K562 (cell line): ENCODE measurements around the gene NFATC1. TPM values are rescaled to one million over a fixed set of nuclear protein-coding genes. Genes with fewer than 3 reads are reported as not detected.

Experiments
- ATAC-seq: fragments of 200-7000 bp; cut with Tn5 transposase; 3 replicates; pipeline ENCODE4 v1.9.1; 2020; ENCODE audit warnings: moderate library complexity
- BruUV-seq: library from RNA; stranded (reverse); fragments of 400-500 nt; replicated peaks from 2 replicates; lab custom pipeline; 2021; lab: Mats Ljungman, UMichigan
- CTCF ChIA-PET: fragments of 300-600 bp; formaldehyde crosslinking; extraction: SDS; loops from one replicate; lab custom pipeline; 2021; ENCODE audit warnings: low intra/inter-chr PET ratio; lab: Yijun Ruan, JAX
- POLR2A ChIA-PET: fragments of 300-600, 350-650 bp; sonication (Branson Sonifier 250); formaldehyde crosslinking; extraction: SDS; loops from one replicate; lab custom pipeline; 2021; ENCODE audit warnings: antibody characterized with exemption, inconsistent platforms; lab: Yijun Ruan, JAX
- DNase-seq, 4 experiments: peaks; one replicate each; pipeline versions ENCODE4 v3.0.0 to v3.0.0-alpha.2; 2011 to 2018; ENCODE audit warnings: low spot score in 3 of 4, mixed read lengths in 3 of 4; ENCODE audit errors: extremely low read depth in 1 of 4
- FAIRE-seq: peaks from 2 replicates; lab custom pipeline; 2011; peaks lifted over from hg19 to GRCh38; lab: Jason Lieb, UNC
- H2AFZ ChIP-seq: 2 replicates; pipeline ENCODE4 v1.6.0; 2011; ENCODE audit warnings: low read depth, low read length, control low read depth, inconsistent platforms
- H3K27ac ChIP-seq: fragments of 200-600 bp; 3 replicates; pipeline ENCODE4 v1.8.0; 2011; ENCODE audit warnings: low read depth, mild to moderate bottlenecking, control low read depth, inconsistent platforms, low read length, moderate library complexity, mixed read lengths; ENCODE audit errors: extremely low read depth
- H3K27me3 ChIP-seq, 2 experiments: fragments of 300-600 bp in 1 of 2; 2 replicates in 1 of 2; 3 replicates in 1 of 2; pipeline versions ENCODE4 v1.6.0 to v1.8.0; 2011; ENCODE audit warnings: inconsistent platforms in 2 of 2, low read length in 2 of 2, mild to moderate bottlenecking in 1 of 2, mixed read lengths in 1 of 2, moderate library complexity in 1 of 2; ENCODE audit not compliant: control insufficient read depth in 2 of 2, insufficient read depth in 2 of 2
- H3K36me3 ChIP-seq: fragments of 300-600 bp; 3 replicates; pipeline ENCODE4 v1.8.0; 2011; ENCODE audit warnings: mild to moderate bottlenecking, low read length, inconsistent platforms; ENCODE audit not compliant: control insufficient read depth, insufficient read depth
- H3K4me1 ChIP-seq, 2 experiments: fragments of 200-600 bp in 1 of 2; replicated peaks in 1 of 2; 2 replicates in 1 of 2; 3 replicates in 1 of 2; pipeline versions ENCODE4 v1.5.1 to v1.8.0; 2011; ENCODE audit warnings: inconsistent platforms in 2 of 2, low read length in 2 of 2, mild to moderate bottlenecking in 1 of 2, mixed read lengths in 1 of 2, moderate library complexity in 1 of 2; ENCODE audit not compliant: control insufficient read depth in 2 of 2, insufficient read depth in 2 of 2
- H3K4me2 ChIP-seq: 2 replicates; pipeline ENCODE4 v1.6.1; 2011; ENCODE audit warnings: low read length, control low read depth, inconsistent platforms, mixed read lengths; ENCODE audit not compliant: insufficient read depth
- H3K4me3 ChIP-seq: fragments of 200-600 bp; sonication (generic), shearing (Covaris generic); 2 replicates; pipeline ENCODE4 v1.5.1; 2016; ENCODE audit warnings: control low read depth, inconsistent platforms
- H3K79me2 ChIP-seq: fragments of 200-600 bp; 3 replicates; pipeline ENCODE4 v1.8.0; 2011; ENCODE audit warnings: low read length, inconsistent platforms; ENCODE audit not compliant: control insufficient read depth, insufficient read depth
- H3K9ac ChIP-seq, 2 experiments: 2 replicates each; pipeline versions ENCODE4 v1.6.0 to v1.6.1; 2011; ENCODE audit warnings: low read depth in 2 of 2, low read length in 2 of 2, control low read depth in 1 of 2, inconsistent platforms in 1 of 2, mild to moderate bottlenecking in 1 of 2, mixed read lengths in 1 of 2; ENCODE audit not compliant: insufficient read depth in 1 of 2
- H3K9me1 ChIP-seq: one replicate; pipeline ENCODE4 v1.6.0; 2011; ENCODE audit warnings: inconsistent platforms, mild to moderate bottlenecking, low read length, moderate library complexity; ENCODE audit not compliant: control insufficient read depth, insufficient read depth
- H3K9me3 ChIP-seq: replicated peaks from 2 replicates; pipeline ENCODE4 v1.5.1; 2011; ENCODE audit warnings: low read depth, low read length, inconsistent platforms; ENCODE audit not compliant: control insufficient read depth, insufficient read depth
- H4K20me1 ChIP-seq: replicated peaks from 2 replicates; pipeline ENCODE4 v1.6.1; 2011; ENCODE audit warnings: low read length, inconsistent platforms, mixed read lengths; ENCODE audit not compliant: control insufficient read depth, insufficient read depth
- BCLAF1 ChIP-seq, 2 experiments: fragments of 450-650 bp in 1 of 2; IDR thresholded peaks; 2 replicates each; pipeline ENCODE4 v1.6.1; 2011 to 2017; ENCODE audit warnings: low read depth in 2 of 2, antibody characterized with exemption in 1 of 2, borderline replicate concordance in 1 of 2, low read length in 1 of 2, mild to moderate bottlenecking in 1 of 2, mixed read lengths in 1 of 2; ENCODE audit not compliant: control insufficient read depth in 1 of 2
- POLR2G ChIP-seq: fragments of 200-400 bp; formaldehyde crosslinking; IDR thresholded peaks from 2 replicates; pipeline ENCODE4 v1.6.1; 2017; ENCODE audit warnings: low read depth, mild to moderate bottlenecking, antibody characterized with exemption, low read length, moderate library complexity
- WGBS: fragments of 100-300 bp; shearing (Covaris generic); methylation state at CpG from one replicate; pipeline ENCODE4 v1.1.6; 2016; ENCODE audit warnings: low coverage, mixed read lengths; ENCODE audit not compliant: insufficient coverage; ENCODE audit errors: missing lambda C conversion rate; 5-methylcytosine and 5-hydroxymethylcytosine counted together
- in situ Hi-C: fragments of 300-500 bp; cut with MboI; formaldehyde crosslinking; loops from 4 replicates; pipeline ENCODE4 v1.15.0; 2018; ENCODE audit warnings: inconsistent platforms, mixed read lengths
- intact Hi-C: fragments of 100-400 bp; cut with micrococcal nuclease; formaldehyde crosslinking; loops from 2 replicates; pipeline ENCODE4 v1.14.2; 2022
- polyA plus RNA-seq, 8 experiments: library from polyadenylated mRNA; depleted of rRNA in 4 of 8; stranded (reverse) in 5 of 8; unstranded in 3 of 8; fragments of >200 nt; fragmentation: Nextera tagmentation in 2 of 8; fragmentation: Illumina TruSeq in 1 of 8; extraction: Ambion mirVana in 2 of 8; extraction: Trizol in 1 of 8; gene quantifications; 2 replicates each; pipeline versions ENCODE4 v1.2.1 to v1.2.3, GENCODE V29; 2011 to 2014; ENCODE audit warnings: inconsistent platforms in 1 of 8, missing spikeins in 1 of 8
- total RNA-seq, 7 experiments: library from RNA; depleted of rRNA in 6 of 7; stranded (reverse); fragments of >200 nt in 6 of 7; fragmentation: Illumina TruSeq in 2 of 7; extraction: Trizol in 2 of 7; gene quantifications; 2 replicates each; pipeline versions ENCODE4 v1.2.1 to v1.2.3, GENCODE V29; 2011 to 2021; ENCODE audit warnings: low replicate concordance in 1 of 7

Gene NFATC1
- total and polyA plus RNA-seq, 9 of the 15 experiments (the other 6 are each of a cell fraction or from before 2014, with no cell fraction given): 1.1 to 16.4 (median 2.5) TPM

- TF ChIP-seq POLR2G: 0 out of 2 replicates have a peak, but pooled peaks have one; percentile 14
- no peak for TF ChIP-seq BCLAF1 (IDR thresholded peaks at IDR 0.05; ENCODE audit: borderline replicate concordance in 1 of 2, control insufficient read depth in 1 of 2, low read depth in 2 of 2, low read length in 1 of 2)
- H4K20me1 ChIP-seq: no peaks in the 10 kb centered on the region; the same call in 1 of the 2 replicates
- no peak overlapping the region for H3K27ac ChIP-seq
- no peaks in the 10 kb centered on the region for H3K9me3 ChIP-seq
- in situ Hi-C loops: loop anchor here (5.0 kb wide), 2 partner anchors 145 to 260 kb away; no protein-coding TSS in a partner anchor
- H3K9me1 ChIP-seq: no peaks in the 10 kb centered on the region
- no peaks in the 10 kb centered on the region for H3K36me3 ChIP-seq
- H2AFZ ChIP-seq: no peak overlapping the region
- no peak overlapping the region for H3K9ac ChIP-seq
- H3K79me2 ChIP-seq: no peaks in the 10 kb centered on the region
- no peak overlapping the region for H3K4me3 ChIP-seq
- H3K4me1 ChIP-seq: peaks cover 0 to 16% of the 10 kb centered on the region in 2 experiments; a peak in 2 of 5 replicates
- FAIRE-seq (no peak), ATAC-seq (no peak), DNase-seq (no peak)
- POLR2A ChIA-PET: interaction anchor here (1.4 kb wide), 1 partner anchor 9 kb away, joined by 4 read pairs; no protein-coding TSS in a partner anchor
- BruUV-seq: no TSS peak
- no peak overlapping the region for H3K4me2 ChIP-seq
- WGBS: 18% methylated on average over 12 of the region's 16 CpGs
- intact Hi-C loops: loop anchor here (1.0 kb wide), 1 partner anchor 146 kb away; no protein-coding TSS in a partner anchor
- CTCF ChIA-PET: interaction anchor here (1.5 to 2.7 kb wide), 4 partner anchors 146 to 263 kb away, joined by 3 to 24 read pairs (median 6); no protein-coding TSS in a partner anchor
- H3K27me3 ChIP-seq: no peaks in the 10 kb centered on the region; a peak in 1 of 5 replicates
Observed at GRCh38 chr18:79381811-79382311, 13.9 kb upstream of the NFATC1 start.
